SW 1271 (cell line): ENCODE results near the gene REV3L.
A peak's percentile ranks its signal among the peaks of the same experiment; 100 is the strongest.
"Not testable (repeated sequence)": the region's sequence is repeated elsewhere in the genome, so short reads cannot be mapped to it uniquely, and the experiment has no call there.

ENCODE experiments used
- DNase-seq, 2 experiments: peaks; one replicate each; lab custom pipeline; 2025; lab: John Stamatoyannopoulos, UW

REV3L gene

GRCh38 chr6:111379302-111379701 lies 103.7 kb downstream of the REV3L start:
- no peak for DNase-seq

- no peak for DNase-seq
Measured at GRCh38 chr6:111377558-111378120, 105.4 kb downstream of the REV3L start.

DNA sequence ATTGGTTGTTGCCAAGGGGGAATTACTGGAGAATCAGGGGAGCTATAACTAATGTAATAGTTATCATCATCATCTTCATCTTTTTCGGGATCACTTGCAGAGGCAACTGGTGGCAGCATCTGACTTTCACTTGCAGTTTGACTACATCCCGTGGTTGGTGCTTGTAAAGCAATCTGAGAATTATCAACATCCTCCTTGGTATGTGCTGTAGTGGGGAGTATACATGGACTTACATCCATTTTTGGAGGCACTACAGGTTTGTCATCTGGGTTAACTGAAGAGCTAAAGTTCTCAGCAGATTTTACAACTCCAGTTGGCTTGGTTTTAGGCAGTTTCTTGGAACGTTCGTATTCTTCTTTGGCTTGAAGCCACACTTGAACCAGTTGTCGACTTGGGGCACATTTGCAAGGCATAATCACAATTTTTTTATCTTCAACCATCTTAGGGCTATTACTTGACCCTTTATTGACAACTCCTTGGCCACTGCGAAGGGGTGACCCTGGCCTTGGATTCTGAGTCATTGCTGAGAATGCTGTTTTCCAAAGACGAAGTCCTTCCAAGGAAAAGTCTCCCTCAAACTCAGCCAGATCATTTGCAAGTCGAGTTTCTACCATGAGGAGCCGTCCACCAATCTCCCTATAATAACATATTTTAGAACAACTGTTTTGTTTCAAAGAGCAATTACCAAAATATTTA lies 115.5 kb downstream of the REV3L start:
- no peak for DNase-seq

GRCh38 chr6:111361648-111362047 lies 121.4 kb downstream of the REV3L start:
- peak in 1 of 2 experiments; percentile 53 for DNase-seq

- DNase-seq = no peak
Measured at GRCh38 chr6:111358454-111358853, 124.6 kb downstream of the REV3L start.

DNA sequence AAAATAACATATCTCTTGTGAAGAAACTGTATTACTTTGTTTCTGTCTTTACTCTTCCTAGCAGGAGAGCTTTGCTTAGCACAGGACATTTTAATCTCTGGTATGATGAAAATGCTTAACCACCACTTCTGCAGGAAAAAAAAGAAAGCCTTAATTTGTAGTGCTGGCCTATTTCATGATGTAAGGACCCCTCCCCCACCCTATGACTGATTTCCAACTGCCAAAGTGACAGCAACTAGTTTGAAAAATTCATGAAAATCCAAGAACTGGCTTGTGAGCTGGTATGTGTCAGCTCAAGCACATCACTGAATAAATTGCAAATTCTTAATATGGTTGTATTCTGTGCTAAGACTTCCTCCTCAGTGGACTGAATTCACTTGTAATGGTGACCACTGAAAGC lies 125.3 kb downstream of the REV3L start:
- no peak for DNase-seq

DNA sequence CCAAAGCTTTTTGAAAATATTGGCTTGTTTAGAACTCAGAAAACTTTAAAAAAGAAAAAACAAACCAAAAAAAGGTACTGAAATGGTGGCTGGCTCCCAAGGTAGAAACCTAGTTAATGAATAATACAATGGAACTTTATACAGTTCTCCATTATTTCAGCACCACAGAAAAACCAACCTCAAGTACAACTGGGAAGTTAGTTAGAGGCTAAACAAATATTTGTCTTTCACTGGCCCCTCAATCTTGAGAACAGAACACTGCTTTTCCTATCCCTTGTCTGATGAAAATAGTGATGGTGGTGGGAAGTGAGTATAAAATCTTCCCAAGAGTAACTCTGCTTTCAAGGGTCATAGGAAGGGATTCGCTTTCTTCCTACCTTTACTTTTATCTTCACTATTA lies 126.5 kb downstream of the REV3L start:
- no peak for DNase-seq

DNA sequence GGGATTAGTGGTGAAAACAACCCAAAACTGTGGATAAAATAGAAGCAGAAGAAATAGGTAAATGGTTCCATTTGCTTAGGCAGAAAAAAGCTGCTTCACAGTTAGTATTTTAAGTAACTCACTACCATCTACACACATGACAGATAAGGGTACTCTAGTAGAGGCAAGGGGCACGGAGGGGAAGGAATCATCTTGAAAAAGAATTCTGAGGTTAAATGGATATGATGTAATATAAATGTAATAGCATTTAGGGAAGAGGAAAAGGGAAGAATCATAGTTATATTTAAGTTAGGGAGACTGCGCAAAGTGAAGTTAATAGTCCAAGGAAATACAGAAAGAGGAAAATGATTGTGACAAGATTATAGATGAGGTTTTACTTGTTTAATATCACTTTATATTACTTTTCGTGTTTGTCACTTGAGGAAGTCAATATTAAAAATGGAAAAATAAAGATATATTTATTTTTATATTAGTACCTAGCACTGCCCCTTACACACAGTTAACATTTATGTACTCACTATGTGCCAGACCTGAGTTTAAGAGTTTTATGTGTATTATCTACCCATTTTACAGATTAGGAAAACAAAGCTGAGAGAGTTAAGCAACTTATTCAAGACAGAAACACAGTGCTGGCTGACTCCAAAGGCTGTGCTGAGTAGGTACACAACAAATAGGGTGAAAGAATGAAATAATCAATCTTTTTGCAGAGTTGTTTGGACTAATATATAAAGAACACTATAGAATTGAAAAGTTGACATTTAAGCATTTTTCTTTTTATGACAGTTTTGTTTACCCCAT lies 128.1 kb downstream of the REV3L start:
- no peak for DNase-seq

DNA sequence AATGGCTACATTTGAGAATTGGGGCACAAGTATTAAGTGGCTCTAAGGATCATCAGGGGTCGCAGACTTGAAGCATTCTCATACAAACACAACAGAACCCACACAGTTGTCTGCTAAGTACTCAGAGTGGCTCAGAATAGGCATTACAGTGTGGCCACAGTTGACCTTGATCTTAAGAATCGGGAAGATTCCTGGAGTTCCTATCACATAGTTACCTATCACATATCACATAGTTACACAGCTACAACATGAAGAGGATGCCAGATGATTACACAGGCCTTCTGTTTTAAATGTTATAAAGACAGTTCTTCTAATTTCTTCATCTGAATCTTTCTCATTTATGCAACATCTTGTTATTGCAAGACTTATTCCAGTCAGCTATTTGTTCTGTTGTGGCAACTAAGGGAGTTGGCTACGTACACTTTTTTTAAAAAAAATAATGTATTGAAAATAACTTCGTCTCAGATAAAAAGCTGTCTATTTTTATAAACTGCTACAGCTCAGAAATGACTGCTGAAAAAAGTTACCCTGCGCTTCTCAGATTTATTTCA lies 129.0 kb downstream of the REV3L start:
- DNase-seq = no peak

GRCh38 chr6:111347589-111347988 lies 135.4 kb downstream of the REV3L start:
- no peak for DNase-seq

- no peak for DNase-seq
Measured at GRCh38 chr6:111342913-111343312, 140.1 kb downstream of the REV3L start.

GRCh38 chr6:111339294-111339693 lies 143.7 kb downstream of the REV3L start:
- DNase-seq = no peak

- DNase-seq = no peak
Measured at GRCh38 chr6:111338843-111339242, 144.2 kb downstream of the REV3L start.

DNA sequence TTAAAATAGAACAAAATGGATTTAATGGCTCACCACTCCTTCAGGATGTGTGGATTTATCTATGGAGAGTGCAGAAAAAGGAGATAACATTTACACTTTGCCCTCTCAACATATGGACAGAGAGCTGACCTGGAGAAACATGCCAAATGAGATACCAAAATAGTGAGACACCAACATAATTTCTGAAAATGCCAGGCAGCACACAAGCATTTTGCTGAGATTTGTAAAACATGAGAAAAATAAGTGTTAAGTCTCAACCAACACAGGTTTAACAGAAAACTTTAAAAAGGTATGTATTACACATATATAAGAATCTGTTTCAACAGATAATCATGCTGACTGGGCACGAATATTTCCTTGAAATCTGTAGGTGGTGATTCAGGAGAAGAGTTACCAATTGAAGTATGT lies 145.2 kb downstream of the REV3L start:
- no peak for DNase-seq

- no peak for DNase-seq
Measured at GRCh38 chr6:111329882-111330633, 153.0 kb downstream of the REV3L start.

- no peak for DNase-seq
Measured at GRCh38 chr6:111326563-111326962, 156.5 kb downstream of the REV3L start.

GRCh38 chr6:111322145-111322544 lies 160.9 kb downstream of the REV3L start:
- DNase-seq = no peak

DNA sequence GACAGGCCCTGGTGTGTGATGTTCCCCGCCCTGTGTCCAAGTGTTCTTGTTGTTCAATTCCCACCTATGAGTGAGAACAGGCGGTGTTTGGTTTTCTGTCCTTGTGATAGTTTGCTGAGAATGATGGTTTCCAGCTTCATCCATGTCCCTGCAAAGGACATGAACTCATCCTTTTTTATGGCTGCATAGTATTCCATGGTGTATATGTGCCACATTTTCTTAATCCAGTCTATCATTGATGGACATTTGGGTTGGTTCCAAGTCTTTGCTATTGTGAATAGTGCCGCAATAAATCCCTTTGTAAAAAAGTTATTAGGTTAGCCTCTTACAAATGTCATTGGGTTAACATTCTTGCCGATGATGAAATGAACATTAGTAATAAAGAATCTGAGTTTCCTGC lies 175.1 kb downstream of the REV3L start:
- DNase-seq = not testable (repeated sequence)

GRCh38 chr6:111307275-111307858 lies 175.7 kb downstream of the REV3L start:
- no peak for DNase-seq

GRCh38 chr6:111306104-111306888 lies 176.7 kb downstream of the REV3L start:
- DNase-seq = no peak

DNA sequence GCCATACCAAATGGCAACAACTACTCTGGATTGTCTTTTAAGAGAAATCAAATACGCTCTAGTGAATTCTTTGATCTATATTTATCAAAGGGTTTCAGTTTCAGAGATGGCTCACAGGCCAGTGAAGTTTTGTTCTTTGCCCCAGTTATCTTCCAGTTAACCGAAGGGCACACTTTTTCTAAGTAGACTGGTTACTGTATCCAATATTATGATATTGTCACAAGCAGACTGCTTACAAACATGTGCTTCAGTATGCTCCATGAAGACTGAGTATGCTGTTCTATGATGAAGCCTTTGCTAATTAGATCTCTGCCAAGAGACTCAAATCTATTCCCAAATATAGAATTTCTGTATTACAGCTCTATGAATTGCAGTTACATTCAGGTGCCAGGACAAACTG lies 181.1 kb downstream of the REV3L start:
- no peak for DNase-seq
